Measurements from ENCODE around the gene CACNA1D. TPM values are rescaled to one million over a fixed set of nuclear protein-coding genes. Genes with fewer than 3 reads are reported as not detected.

The CACNA1D gene
- total and polyA plus RNA-seq, 9 of the 15 experiments (the other 6 are each of a cell fraction or from before 2014, with no cell fraction given), result 0.29 TPM; not detected in 8

GRCh38 chr3:53668872-53669271 is 174.5 kb downstream of the CACNA1D start:
- Histone ChIP-seq H3K27ac (ENCODE audit: extremely low read depth, low read depth, low read length) (no peak overlapping the region), H3K4me3 (no peak overlapping the region), H3K9me1 (ENCODE audit: control insufficient read depth, insufficient read depth, low read length) (no peaks in the 10 kb centered on the region), H3K79me2 (ENCODE audit: control insufficient read depth, insufficient read depth, low read length) (no peaks in the 10 kb centered on the region), H3K9me3 (replicated peaks; ENCODE audit: control insufficient read depth, insufficient read depth, low read depth, low read length) (no peaks in the 10 kb centered on the region), H3K27me3 (ENCODE audit: control insufficient read depth in 2 of 2, insufficient read depth in 2 of 2, low read length in 2 of 2) (peaks cover 0 to 7% of the 10 kb centered on the region in 2 experiments; a peak in 2 of 5 replicates), H3K9ac (ENCODE audit: insufficient read depth in 1 of 2, low read depth in 2 of 2, low read length in 2 of 2) (no peak overlapping the region), H2AFZ (ENCODE audit: low read depth, low read length) (no peak overlapping the region), H3K36me3 (ENCODE audit: control insufficient read depth, insufficient read depth, low read length) (no peaks in the 10 kb centered on the region), H3K4me2 (ENCODE audit: insufficient read depth, low read length) (no peak overlapping the region), H3K4me1 (replicated peaks in 1 of 2; ENCODE audit: control insufficient read depth in 2 of 2, insufficient read depth in 2 of 2, low read length in 2 of 2) (no peaks in the 10 kb centered on the region), H4K20me1 (replicated peaks; ENCODE audit: control insufficient read depth, insufficient read depth, low read length) (no peaks in the 10 kb centered on the region)
- ChIA-PET POLR2A (interaction anchor here (1.1 kb wide), 1 partner anchor 10 kb away, joined by 4 read pairs; no protein-coding TSS in a partner anchor), CTCF (ENCODE audit: low intra/inter-chr PET ratio) (no interaction called here)
- intact Hi-C loops (cut with micrococcal nuclease) (no loop called here), in situ Hi-C loops (cut with MboI) (no loop called here)
- peak; percentile 2 to 8 (median 6) for DNase-seq (ENCODE audit: extremely low read depth in 1 of 4, low spot score in 3 of 4)
- FAIRE-seq, result no peak
- TF ChIP-seq RAD21 (CRISPR knock-in tag; conservative IDR thresholded peaks at IDR 0.05 in 1 of 2, IDR thresholded peaks at IDR 0.05 in 1 of 2), result peak in 1 of 2 experiments; percentile 20; a peak in 1 of 4 replicates
- TF ChIP-seq CTCF (IDR thresholded peaks at IDR 0.05 in 2 of 3, conservative IDR thresholded peaks at IDR 0.05 in 1 of 3; ENCODE audit: insufficient read depth in 2 of 3, low read depth in 1 of 3, low read length in 3 of 3), result peak; percentile 2 to 32 (median 19); a peak in 2 of 6 replicates
- TF ChIP-seq HBP1 (CRISPR knock-in tag; IDR thresholded peaks at IDR 0.05), result no peak
- TF ChIP-seq NFIC (IDR thresholded peaks at IDR 0.05), result peak; percentile 62
- no peak for ATAC-seq
- 0% methylated on average over 2 of the region's 2 CpGs for WGBS (ENCODE audit: insufficient coverage, low coverage, missing lambda C conversion rate)
- no TSS peak for BruUV-seq (replicated peaks)

Data from K562 (cell line).